GM12874 (cell line): ENCODE measurements around the gene PTRH1.
A peak's percentile ranks its signal among the peaks of the same experiment; 100 is the strongest.

Source experiments
- CTCF ChIP-seq: IDR thresholded peaks from 2 replicates; pipeline ENCODE4 v1.5.1; 2011; ENCODE audit warnings: low read depth, mild to moderate bottlenecking, control low read depth, low read length, moderate library complexity; ENCODE audit not compliant: insufficient read depth

Gene PTRH1

GRCh38 chr9:127735530-127736185 lies 20.2 kb upstream of the PTRH1 start:
- TF ChIP-seq CTCF: no peak

GRCh38 chr9:127734747-127735529 lies 19.5 kb upstream of the PTRH1 start, which contains the start of gene TOR2A:
Gene TOR2A (minus strand): TSS chr9:127735294. CDS start chr9:127735270, 24 bp downstream.
- TF ChIP-seq CTCF: peak; percentile 95

GRCh38 chr9:127734247-127734746 lies 18.8 kb upstream of the PTRH1 start:
- no peak for TF ChIP-seq CTCF

GRCh38 chr9:127733614-127734013 lies 18.2 kb upstream of the PTRH1 start:
- no peak for TF ChIP-seq CTCF

DNA sequence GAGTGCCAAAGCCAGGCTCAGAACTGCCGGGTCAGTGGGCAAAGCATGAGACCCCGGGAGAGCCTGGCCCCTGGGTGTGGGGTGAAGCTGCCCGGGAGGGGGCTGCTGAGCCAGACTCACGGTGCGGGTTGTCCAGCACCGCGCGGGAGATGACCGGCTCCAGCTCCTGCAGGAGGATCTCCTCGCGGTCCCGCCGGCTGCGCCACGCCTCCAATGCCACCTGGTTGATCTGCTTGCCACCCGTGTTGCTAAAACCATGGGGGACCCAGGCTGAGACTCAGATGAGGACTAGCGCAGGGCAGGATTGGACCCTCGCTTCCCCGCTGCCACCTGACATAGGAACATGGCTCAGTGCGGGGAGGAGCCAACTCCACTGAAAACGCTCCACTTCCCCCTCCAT lies 17.0 kb upstream of the PTRH1 start:
- TF ChIP-seq CTCF: no peak

DNA sequence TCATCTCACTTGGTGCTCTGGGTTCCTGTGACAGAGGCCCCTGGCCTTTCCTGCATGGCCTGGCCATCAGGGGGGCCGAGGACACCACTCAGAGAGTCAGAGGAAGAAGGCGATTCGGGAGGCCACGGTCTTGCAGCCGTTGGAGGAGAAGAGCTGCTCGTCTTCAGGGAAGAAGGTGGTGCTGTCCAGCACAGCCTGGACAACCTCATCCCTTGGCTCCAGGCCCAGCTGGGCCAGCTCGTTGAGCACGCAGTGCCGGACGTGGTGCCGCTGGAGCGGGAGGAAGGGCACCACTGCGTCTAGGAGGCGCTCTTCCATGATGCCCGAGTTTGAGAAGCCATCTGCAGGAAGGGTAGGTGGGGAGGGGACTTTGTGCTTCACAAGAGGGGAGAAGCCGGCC lies 16.5 kb upstream of the PTRH1 start:
- TF ChIP-seq CTCF: no peak

- TF ChIP-seq CTCF: no peak
These were observed 15.4 kb upstream of the PTRH1 start for GRCh38 chr9:127730799-127731410.
